HG03460 (cell line): ENCODE measurements around the gene IQCE.
"Not testable (repeated sequence)": the region's sequence is repeated elsewhere in the genome, so short reads cannot be mapped to it uniquely, and the experiment has no call there.

Experiments
- ATAC-seq: cut with Tn5 transposase; IDR thresholded peaks from one replicate; pipeline ENCODE4 v1.9.1; 2021; ENCODE audit not compliant: unreplicated experiment

IQCE gene

DNA sequence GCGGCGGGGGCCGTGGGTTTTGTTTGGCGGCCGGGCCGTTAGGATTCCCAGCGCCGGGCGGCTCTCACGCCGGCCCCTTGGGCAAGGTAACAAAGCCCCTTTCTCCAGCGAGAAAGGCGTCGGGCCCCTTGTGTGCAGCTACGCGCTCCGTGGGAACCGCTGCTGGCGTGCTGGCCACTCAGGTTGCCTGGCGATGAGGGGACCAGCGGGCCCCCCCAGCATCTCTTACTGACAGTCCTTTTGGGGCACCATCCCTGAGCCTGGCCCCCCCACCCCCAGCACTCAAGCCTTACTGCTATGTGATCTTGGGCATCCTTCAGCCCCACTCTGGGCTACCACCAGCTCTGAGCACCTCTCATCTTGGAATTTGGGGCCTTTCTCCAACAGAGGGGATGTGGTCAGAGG is 37.4 kb upstream of the IQCE start:
- ATAC-seq: no peak

DNA sequence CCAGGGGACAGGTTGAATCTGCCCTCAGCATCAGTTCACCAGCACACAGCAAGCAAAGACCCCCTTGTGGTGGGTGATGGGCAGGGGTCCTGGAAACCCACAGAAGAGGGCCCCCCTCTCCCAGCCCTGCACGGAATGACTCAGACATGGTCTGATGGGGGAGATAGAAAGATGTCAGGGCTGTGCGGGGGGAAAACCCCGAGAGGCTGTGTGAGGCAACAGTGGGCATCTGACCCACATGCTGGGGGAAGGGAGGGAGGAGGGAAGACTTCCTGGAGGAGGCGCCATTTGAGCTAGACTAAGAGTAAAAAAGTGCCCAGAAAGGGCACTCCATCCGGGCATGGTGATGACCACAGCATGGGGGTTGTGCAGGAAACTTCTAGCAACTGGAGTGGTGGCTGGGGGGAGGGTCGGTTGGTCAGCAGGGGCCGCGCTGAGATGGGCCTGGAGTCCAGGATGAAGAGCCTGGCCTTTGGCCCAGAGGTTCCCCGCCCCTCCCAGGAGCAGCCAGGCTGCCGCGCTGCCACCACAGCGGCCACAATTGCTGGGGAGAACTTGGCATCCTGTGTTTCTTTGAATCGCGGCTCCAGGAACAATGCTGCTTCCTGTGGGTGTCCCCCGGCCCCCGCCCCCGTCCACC is 36.7 kb upstream of the IQCE start:
- no peak for ATAC-seq

DNA sequence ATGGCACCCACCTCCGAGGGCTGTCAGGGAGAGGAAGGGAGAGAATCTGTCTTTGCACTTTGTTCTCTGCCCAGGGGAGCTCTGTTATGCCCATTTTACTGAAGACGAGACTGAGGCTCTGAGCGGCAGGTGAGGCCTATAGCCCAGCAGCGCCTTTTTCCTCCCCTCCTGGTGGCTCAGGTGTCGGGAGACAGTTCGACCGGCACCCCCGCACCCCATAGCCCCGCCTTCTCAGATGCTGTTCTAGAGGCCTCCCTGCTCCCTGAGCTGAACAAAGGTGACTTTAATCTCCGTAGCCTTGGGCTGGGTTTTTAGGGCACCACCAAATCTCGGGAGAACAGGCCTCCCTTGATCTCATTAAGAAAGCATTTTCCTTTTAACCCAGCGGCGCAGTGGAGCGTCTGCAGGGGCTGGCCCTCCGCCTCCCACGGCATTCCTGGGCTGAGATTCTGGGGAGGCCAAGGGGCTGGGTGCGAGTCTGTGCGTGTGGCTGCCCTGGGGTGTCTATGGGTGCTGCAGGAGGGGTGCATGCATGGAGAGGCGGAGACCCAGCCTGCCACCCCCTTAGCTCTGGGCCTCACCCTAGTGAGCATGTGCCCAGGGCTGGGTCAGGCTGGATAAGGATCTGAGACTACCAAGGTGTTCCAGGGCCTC is 35.9 kb upstream of the IQCE start:
- no peak for ATAC-seq

DNA sequence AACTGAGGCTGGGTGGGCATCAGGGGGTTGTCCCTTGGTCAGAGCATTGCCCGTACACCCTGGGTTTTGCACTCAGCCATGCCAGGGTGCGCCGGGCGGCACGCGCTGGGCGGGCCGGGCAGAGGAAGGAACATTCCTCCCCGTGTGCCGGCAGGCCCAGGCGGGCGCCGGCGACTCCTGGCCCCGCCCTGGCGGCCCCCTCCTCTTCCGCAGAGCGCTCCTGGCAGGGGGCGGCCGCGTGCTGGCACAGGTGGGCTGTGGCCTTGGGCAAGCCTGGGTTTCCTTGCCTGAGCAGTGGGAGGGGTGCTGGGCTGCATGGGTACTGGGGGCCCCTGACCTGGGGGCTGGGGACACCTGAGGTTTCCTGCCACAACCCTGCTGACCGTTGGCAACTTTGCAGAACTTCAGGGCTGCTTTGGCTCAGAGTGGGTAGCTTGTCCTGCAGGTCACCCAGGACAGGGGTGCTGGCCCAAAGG is 35.3 kb upstream of the IQCE start:
- no peak for ATAC-seq

DNA sequence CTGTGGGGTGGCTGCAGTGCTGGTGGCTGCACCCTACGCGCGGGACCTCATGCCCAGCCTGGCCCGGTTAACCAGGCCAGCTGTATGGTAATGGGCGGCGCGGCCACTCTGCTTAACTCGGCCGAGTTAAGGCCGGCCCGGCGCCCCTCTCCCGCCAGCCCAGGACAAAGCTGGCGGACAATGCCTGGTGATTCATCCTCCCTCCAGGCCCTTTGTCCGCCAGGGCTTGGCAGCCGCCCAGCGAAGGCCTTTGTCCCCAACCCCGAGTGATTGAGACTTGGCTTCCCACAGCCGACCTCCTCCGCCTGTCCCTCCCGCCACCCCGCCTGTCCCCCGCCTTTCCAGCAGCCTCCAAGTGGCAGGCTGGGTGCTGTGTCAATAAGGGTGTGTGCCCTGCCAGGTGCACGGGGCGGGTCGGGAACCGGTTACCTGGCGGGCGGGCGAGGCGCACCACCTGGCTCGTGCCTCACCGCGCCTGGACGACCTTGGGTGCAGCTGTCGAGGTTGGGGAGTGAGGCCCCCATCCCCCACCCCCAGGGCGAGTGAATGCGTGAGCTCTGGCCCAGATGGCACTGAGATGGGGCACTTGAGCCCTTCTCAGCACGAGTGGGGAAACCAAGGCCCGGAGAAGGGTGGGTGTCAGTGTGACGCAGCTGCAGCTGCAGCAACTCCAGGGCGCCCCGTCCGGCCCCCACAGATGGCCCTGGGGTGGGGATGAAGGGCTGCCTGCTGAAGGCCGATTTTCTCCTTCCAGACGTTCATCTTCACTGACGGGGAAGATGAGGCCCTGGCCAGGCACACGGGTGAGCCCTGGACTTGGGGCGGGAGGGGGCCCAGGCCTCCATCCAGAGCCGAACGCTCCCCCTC is 34.6 kb upstream of the IQCE start:
- ATAC-seq: no peak

DNA sequence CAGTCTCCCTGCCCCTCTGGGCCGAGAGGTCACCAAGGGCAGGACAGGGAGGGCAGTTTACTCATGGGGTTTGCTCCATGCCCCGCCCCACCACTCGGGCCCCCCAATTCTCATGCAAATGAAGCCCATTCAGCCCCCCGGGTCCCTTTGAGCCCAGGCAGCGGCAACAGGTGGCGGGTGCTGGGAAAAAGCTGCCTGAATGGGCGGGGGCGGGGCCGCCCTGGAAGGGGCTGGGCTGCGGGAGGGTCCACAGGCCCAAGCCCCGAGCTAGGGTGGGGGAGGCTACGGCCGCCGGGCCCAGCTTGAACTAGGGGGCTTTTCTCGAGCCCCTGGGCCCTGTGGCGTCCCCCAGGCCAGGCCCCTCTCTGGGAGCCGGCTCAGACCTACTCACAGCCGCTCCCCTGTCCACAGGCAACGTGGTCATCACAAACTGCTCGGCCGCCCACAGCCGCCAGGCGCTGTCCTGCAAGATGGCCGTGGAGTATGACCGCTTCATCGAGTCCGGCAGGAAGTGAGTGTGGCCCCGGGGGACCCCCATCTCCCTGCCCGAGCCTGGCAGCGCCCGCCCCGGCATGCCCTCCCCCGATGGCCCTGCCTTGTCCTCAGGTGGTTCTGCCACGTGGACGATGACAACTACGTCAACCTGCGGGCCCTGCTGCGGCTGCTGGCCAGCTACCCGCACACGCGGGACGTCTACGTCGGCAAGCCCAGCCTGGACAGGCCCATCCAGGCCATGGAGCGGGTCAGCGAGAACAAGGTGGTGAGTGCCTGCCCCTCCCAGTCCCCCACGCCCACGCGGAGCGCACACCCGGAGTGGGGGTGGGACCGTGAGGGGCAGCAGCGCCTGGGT is 33.7 kb upstream of the IQCE start:
- ATAC-seq: no peak

DNA sequence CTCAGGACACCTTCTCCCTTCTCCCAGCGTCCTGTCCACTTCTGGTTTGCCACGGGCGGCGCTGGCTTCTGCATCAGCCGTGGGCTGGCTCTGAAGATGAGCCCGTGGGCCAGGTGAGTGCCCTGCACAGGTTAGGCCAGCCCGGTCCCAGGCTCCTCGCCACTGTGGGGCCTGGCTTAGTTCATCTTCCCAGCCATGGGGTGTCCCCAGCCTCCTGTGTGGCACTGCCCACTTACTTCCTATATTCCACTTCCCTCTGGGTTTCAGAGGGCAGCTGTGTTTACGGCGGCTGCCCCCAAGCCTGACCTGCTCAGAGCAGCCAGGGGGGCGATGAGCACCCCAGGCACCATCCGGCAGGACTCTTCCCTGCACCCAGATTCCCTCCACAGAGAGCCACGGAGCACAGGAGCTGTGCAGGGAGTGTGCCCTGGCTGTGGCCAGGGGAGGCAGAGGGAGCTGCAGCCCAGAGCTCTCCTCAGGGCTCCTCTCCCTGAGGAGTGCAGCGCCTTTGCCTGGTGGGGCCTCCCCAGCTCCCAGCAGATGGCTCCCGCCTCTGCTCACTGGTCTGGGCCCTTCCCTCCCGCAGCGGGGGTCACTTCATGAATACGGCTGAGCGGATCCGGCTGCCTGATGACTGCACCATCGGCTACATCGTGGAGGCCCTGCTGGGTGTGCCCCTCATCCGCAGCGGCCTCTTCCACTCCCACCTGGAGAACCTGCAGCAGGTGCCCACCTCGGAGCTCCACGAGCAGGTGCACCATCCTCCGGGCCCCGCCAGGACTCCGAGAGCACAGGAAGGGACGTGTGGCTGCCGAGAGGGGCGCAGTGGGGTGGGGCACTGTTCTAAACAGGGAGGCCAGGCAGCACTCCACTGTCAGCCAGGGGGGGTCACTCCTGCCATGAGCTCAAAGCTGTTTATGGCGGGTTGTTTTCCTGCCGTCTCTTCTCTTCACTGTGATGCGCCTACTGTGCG is 32.8 kb upstream of the IQCE start:
- ATAC-seq: no peak

DNA sequence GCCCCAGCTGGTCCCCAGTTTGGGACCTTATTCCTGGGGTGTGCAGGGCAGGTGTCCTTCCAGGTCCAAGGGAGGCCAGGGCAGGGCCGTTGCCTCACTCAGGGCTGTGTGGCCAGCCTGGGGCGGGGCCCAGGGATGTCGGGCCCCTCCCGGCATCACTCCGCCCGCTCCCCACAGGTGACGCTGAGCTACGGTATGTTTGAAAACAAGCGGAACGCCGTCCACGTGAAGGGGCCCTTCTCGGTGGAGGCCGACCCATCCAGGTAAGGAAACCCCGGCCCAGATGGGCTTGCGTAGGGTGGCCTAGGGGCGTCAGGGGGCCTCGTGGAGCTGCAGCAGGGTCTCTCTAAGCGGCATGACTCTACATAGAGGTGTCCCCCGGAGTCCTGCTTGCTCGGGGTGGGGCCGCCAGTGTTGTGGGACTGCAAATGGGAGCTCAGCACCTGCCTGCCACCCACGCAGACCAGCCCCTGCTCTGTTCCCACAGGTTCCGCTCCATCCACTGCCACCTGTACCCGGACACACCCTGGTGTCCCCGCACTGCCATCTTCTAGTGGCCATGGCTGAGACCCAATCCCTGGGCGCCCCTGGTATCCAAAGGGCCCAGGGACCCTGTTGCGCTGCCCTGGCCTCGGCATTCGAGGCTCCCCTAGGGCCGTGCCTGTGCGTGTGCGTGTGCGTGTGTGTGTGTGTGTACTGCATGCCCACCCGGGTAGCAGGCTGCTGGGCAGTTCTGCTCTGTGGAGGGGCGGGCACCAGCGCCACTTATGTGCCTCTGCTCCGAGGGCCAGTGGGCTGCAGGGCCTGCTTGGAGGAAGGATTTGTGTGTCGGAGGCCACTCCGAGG is 31.9 kb upstream of the IQCE start:
- no peak for ATAC-seq

DNA sequence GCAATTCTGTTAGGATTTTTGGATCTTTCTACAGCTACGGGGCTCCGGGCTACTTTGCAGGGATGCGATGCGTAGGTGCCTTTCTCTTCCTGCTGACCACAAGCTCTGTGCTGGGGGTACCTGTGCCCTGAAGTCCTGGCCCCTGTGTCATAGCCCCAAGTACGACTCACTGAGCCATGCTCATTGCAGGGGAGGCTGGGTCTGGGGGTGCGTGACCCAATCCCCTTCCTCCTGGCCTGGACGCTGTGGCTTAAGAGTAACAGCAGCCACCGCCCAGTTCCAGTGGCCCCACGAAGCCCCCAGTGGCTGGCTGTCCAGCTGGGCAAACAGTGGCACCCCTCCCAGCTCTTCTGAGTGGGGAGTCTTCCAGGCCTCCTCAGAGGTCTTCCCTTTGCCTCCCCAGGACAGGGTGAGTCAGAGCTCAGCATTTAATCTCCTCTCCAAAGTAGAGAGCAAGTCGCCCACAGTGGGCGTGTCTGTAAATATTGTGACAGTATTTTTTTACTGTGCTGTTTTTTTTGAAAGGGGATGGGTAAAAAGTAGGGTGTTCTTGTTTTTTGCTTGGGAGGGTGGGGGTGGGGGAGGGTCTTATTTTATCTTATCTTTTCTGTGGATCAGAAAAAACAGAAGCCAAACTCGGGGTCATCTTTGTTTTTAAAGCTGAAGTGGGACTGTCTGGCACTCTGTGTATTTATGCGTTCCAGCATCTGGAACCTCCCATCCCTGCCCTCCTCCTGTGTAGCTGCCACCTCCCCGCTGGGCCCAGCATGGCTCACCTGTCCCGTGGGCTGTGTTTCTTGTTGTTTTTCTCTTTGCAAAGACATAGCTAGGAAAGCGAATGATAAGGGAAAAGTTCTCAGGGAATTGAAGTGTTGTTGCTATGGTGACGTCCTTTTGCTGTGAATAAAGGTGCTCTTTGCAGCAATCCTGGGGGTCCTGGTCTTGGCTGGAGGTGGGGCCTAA is 31.0 kb upstream of the IQCE start:
- ATAC-seq: no peak

DNA sequence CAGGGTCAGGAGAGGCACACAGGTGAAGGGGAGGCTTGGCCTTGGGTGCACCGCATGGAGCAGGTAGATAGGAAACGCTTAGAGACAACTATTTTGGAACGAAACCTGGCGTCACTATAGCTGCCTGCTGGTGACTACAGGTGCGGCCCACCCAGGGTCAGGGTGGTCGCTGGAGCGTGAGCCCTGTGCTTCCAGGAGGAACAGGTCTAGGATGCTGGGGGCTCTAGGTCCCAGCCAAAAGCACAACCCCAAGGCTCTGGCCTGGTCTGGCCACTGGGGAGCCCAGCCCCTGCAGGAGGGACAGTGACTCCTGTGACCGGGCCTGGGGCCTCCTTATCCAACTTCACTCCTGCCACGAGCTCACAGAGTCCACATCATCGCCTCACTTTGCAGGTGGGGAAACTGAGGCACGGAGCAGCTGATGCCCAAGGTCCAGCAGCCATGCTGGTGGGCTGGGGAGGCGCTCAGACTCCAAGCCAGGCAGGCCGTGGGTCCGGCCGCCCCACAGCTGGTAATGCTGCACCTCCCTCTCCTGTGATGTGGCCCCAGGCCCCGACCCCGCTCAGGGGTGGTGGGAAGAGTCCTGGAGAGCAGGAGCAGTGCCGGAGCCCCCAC is 30.2 kb upstream of the IQCE start:
- peak; percentile 2 for ATAC-seq

DNA sequence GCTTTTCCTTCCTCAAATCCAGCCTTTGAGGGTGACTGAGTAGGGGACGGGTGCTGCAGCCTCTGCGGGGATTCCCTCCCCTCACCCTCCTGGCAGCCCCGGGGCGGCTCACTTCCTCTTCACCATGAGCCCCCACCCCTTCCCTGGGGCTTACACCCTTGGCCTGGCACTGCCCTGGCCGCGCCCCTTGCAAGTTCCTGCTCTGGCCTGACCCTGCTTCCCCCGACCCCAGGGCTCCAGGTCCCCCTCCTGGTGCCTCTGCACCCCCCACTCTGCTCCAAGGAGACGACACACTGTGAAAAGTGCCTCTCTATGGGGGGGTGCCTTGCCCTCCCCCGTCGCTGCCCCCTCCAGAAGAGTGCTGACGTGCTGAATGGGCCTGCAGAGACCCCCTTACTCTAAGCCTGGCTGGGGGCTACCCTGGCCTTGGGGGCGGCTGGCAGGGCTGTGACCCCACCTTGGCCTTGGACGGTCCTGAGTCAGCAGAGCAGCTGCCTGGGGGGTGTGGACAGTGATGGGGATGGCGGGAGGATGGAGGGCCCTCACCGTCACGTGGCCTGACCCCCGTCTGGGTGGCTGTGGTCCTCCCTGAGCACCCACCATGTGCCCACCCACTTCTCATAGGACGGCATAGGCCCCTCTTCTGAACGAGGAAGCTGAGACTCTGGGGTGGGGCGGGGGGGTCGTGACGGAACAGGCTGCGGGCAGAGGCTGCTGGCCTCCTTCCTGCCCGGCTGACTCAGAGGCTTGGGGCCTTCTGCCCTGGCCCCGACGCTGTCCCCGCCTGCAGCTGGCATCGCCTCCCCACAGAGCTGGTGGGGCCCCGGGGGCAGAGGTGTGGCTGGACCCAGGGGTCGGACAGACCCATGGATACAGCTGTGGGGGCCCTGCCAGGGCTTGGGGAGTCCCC is 29.4 kb upstream of the IQCE start:
- ATAC-seq: peak; percentile 38

DNA sequence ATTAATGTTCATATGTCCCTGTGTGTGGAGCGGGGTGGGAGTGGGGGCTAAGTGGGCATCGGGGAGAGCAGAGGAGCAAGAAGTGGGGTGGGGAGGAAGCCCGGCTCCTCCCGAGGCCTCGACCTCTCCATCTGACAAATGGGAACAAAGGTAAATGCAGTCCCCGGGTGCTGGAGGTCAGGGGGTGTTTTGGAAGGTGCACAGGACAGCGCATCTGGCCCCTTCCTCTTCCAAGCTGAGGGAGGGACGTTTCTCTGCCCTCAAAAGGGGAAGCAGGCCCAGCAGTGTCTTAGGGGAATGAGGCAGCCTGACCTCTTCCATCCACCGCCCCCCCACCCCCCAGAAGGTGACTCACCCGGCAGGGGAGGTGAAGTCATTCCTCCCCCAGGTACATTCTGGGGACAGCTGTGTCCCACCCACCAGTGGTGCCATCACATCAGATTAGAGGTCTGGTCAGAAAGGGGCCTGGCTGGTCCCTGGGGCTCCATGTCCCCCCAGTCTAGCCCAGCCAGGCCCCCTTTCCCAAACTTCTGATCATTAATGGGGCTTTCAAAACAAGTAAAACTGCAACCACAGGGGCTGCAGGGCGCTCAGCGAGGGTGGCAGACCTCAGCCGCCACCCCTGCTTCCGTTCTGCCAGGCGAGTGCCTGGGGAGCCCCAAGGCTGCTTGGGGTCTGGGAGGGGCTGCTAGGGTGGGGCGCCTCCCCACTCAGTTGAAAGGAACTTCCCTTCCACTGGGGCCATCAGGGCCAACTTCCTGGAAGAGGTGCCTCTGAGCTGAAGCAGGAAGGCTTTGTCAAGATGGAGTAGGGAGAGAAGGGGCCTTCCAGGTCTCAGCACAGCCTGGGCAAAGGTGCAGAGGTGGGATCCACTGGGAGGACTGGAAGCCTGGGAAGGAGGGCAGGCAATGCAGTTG is 28.4 kb upstream of the IQCE start:
- ATAC-seq: peak; percentile 43

DNA sequence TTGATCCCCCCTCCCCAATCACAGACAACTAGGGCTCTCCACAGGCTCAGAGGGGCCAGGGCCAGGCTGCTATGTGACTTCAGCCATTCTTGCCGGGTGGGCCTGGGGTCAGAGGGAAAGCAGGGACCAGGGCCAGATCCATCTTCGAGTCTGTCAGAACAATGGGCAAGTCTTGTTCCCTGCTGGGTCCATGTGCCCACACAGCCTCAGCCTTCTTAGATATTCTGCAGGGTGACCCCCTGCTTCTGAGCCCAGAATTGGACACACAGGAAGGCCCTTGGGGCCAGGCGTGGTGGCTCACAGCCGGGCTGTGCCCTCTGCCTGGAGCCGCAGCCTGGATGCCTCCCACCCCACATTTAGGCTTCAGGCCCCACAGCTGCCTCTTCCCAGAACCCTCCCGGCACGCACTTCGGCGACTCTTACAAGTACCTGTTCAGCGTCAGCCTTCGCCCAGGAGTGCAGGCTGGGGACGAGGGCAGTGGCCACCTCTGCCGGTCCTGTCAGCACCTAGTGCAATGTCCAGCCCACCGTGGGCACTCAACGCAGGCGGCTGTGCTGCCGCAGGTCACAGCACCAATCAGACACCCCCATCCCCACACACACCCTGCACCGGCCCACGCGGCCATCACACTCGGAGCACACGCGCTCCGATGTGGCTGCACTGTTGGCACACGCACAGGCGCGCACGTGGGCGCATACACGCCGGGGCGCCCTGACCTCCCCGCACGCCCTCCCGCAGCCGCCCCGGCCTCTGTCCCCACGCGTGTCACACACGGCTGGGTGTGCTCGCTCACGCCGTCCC is 27.6 kb upstream of the IQCE start:
- ATAC-seq: not testable (repeated sequence)

DNA sequence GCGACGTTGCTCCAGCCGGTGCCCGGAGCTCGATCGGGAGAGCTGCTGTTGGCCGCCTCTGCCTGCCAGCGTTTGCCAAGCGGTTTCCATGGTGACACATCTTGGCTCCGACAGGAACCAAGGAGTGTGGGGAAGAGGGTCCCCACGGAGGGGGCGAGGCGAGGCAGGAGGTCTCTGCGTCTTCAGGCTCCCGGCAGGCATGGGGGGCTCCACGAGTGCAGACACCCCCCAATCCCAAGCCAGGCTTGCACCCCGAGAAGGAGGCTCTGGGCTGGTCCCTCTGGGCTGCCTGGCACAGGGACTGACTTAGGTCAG is 27.0 kb upstream of the IQCE start:
- ATAC-seq: not testable (repeated sequence)
